OCI-LY1 (cell line): Measurements from ENCODE around the gene FGF11.

ENCODE experiments used
- H2AFZ ChIP-seq: fragments of 200-600 bp; sonication (generic), shearing (Covaris generic); 2 replicates; pipeline ENCODE4 v1.6.0; 2014; ENCODE audit warnings: antibody characterized with exemption, mild to moderate bottlenecking, low read length
- H3F3A ChIP-seq: fragments of 200-600 bp; sonication (generic), shearing (Covaris generic); 2 replicates; pipeline ENCODE4 v1.6.0; 2014; ENCODE audit warnings: mild to moderate bottlenecking, antibody characterized with exemption, low read length, moderate library complexity; ENCODE audit not compliant: insufficient read depth
- H3K27ac ChIP-seq: fragments of 200-600 bp; sonication (generic); 2 replicates; pipeline ENCODE4 v1.5.1; 2014; ENCODE audit warnings: low read length, mixed run types, mild to moderate bottlenecking, low read depth; ENCODE audit not compliant: poor library complexity, severe bottlenecking
- H3K27me3 ChIP-seq: fragments of 200-600 bp; sonication (generic); 2 replicates; pipeline ENCODE4 v1.6.0; 2014; ENCODE audit warnings: antibody characterized with exemption, mild to moderate bottlenecking, low read length, moderate library complexity; ENCODE audit not compliant: insufficient read depth
- H3K36me3 ChIP-seq: fragments of 200-600 bp; sonication (generic); 2 replicates; pipeline ENCODE4 v1.6.1; 2014; ENCODE audit warnings: mild to moderate bottlenecking, antibody characterized with exemption, low read length, moderate library complexity, mixed read lengths; ENCODE audit not compliant: insufficient read depth
- H3K4me1 ChIP-seq: fragments of 200-600 bp; sonication (generic); 2 replicates; pipeline ENCODE4 v1.5.1; 2014; ENCODE audit warnings: mild to moderate bottlenecking, low read length, moderate library complexity; ENCODE audit not compliant: insufficient read depth, severe bottlenecking
- H3K4me2 ChIP-seq: fragments of 200-600 bp; sonication (generic), shearing (Covaris generic); 2 replicates; pipeline ENCODE4 v1.6.1; 2014; ENCODE audit warnings: low read length
- H3K4me3 ChIP-seq: fragments of 200-600 bp; sonication (generic); 2 replicates; pipeline ENCODE4 v1.5.1; 2014; ENCODE audit warnings: low read length, low read depth, mild to moderate bottlenecking, mixed read lengths; ENCODE audit not compliant: poor library complexity, severe bottlenecking
- H3K79me2 ChIP-seq: fragments of 200-600 bp; shearing (Covaris generic); 2 replicates; pipeline ENCODE4 v1.6.1; 2016; ENCODE audit warnings: mixed run types, low read length, mixed read lengths; ENCODE audit not compliant: insufficient read depth
- H3K9ac ChIP-seq: fragments of 200-600 bp; sonication (generic), shearing (Covaris generic); 2 replicates; pipeline ENCODE4 v1.6.1; 2014; ENCODE audit warnings: mild to moderate bottlenecking, low read length, mixed read lengths
- H3K9me2 ChIP-seq: fragments of 200-600 bp; sonication (generic), shearing (Covaris generic); 2 replicates; pipeline ENCODE4 v1.6.1; 2014; ENCODE audit warnings: low read depth, mild to moderate bottlenecking, low read length, mixed read lengths
- H3K9me3 ChIP-seq: fragments of 200-600 bp; shearing (Covaris generic); 2 replicates; pipeline ENCODE4 v1.6.1; 2014; ENCODE audit warnings: low read length, mixed read lengths
- H4K20me1 ChIP-seq: fragments of 200-600 bp; sonication (generic), shearing (Covaris generic); 2 replicates; pipeline ENCODE4 v1.6.0; 2016; ENCODE audit warnings: mild to moderate bottlenecking, low read length; ENCODE audit not compliant: insufficient read depth
- CTCF ChIP-seq: fragments of 200-600 bp; sonication (generic), shearing (Covaris generic); IDR thresholded peaks from 2 replicates; pipeline ENCODE4 v1.5.1; 2017; ENCODE audit warnings: mild to moderate bottlenecking, antibody characterized with exemption, low read length, moderate library complexity, mixed read lengths
- EZH2 ChIP-seq: fragments of 200-600 bp; sonication (generic), shearing (Covaris generic); IDR thresholded peaks from 2 replicates; pipeline ENCODE4 v1.8.0; 2017; ENCODE audit warnings: borderline replicate concordance, mixed run types, mild to moderate bottlenecking, antibody characterized with exemption, low read length, moderate library complexity, mixed read lengths

The FGF11 gene

GRCh38 chr17:7408863-7409262 is 30.4 kb upstream of the FGF11 start:
- no peak overlapping the region for H3K4me3 ChIP-seq
- H3K36me3 ChIP-seq: no peaks in the 10 kb centered on the region
- H3K79me2 ChIP-seq: no peaks in the 10 kb centered on the region
- H3K27ac ChIP-seq: no peak overlapping the region
- peaks cover 6% of the 10 kb centered on the region for H3K4me1 ChIP-seq
- H3K9me3 ChIP-seq: no peaks in the 10 kb centered on the region
- H4K20me1 ChIP-seq: no peaks in the 10 kb centered on the region
- no peak overlapping the region for H3K4me2 ChIP-seq
- no peaks in the 10 kb centered on the region for H3K9me2 ChIP-seq
- H3K27me3 ChIP-seq: peaks cover 9% of the 10 kb centered on the region
- 0 out of 2 replicates have a peak, but pooled peaks cover 3% of the 10 kb centered on the region for H3F3A ChIP-seq
- TF ChIP-seq CTCF: no peak
- TF ChIP-seq EZH2: no peak
- no peak overlapping the region for H2AFZ ChIP-seq
- no peak overlapping the region for H3K9ac ChIP-seq

- Histone ChIP-seq H3F3A (0 out of 2 replicates have a peak, but pooled peaks cover 3% of the 10 kb centered on the region), H3K4me1 (peaks cover 6% of the 10 kb centered on the region), H3K27ac (no peak overlapping the region), H3K4me2 (no peak overlapping the region), H3K4me3 (no peak overlapping the region), H3K79me2 (no peaks in the 10 kb centered on the region), H3K9ac (no peak overlapping the region), H3K9me2 (no peaks in the 10 kb centered on the region), H2AFZ (no peak overlapping the region), H3K27me3 (peaks cover 11% of the 10 kb centered on the region), H3K9me3 (no peaks in the 10 kb centered on the region), H3K36me3 (no peaks in the 10 kb centered on the region), H4K20me1 (no peaks in the 10 kb centered on the region)
- no peak for TF ChIP-seq CTCF
- TF ChIP-seq EZH2: no peak
These were observed 29.6 kb upstream of the FGF11 start for GRCh38 chr17:7409716-7410115.

- Histone ChIP-seq H3K9me3 (no peaks in the 10 kb centered on the region), H2AFZ (no peak overlapping the region), H3K4me2 (no peak overlapping the region), H3K4me3 (no peak overlapping the region), H3F3A (0 out of 2 replicates have a peak, but pooled peaks cover under 1% of the 10 kb centered on the region), H3K79me2 (no peaks in the 10 kb centered on the region), H3K27me3 (peaks cover 9% of the 10 kb centered on the region), H3K9me2 (no peaks in the 10 kb centered on the region), H3K4me1 (no peaks in the 10 kb centered on the region), H4K20me1 (no peaks in the 10 kb centered on the region), H3K27ac (no peak overlapping the region), H3K9ac (no peak overlapping the region), H3K36me3 (no peaks in the 10 kb centered on the region)
- TF ChIP-seq CTCF (no peak), EZH2 (no peak)
These were observed 28.5 kb upstream of the FGF11 start for GRCh38 chr17:7410634-7411426.
